Activated CD8-positive, alpha-beta memory T cell treated with anti-CD3 and anti-CD28 coated beads, Interleukin-2, amount 50 U/mL, for 48 hours (primary cell): Measurements from ENCODE around the gene ABCD4.
A peak's percentile ranks its signal among the peaks of the same experiment; 100 is the strongest.

ENCODE experiments used
- DNase-seq: peaks from one replicate; pipeline ENCODE4 v3.0.0-alpha.2; 2020

ABCD4 gene

GRCh38 chr14:74257941-74258763 is 44.6 kb downstream of the ABCD4 start:
- DNase-seq, result no peak

- peak; percentile 88 for DNase-seq
Measured at GRCh38 chr14:74257078-74257940, 45.4 kb downstream of the ABCD4 start.

GRCh38 chr14:74255281-74255680 is 47.5 kb downstream of the ABCD4 start:
- no peak for DNase-seq

GRCh38 chr14:74249433-74250375 is 53.0 kb downstream of the ABCD4 start:
- DNase-seq, result no peak

- no peak for DNase-seq
Measured at GRCh38 chr14:74248017-74248416, 54.7 kb downstream of the ABCD4 start.

- DNase-seq, result no peak
Measured at GRCh38 chr14:74246542-74246941, 56.2 kb downstream of the ABCD4 start.

GRCh38 chr14:74245292-74245691 is 57.4 kb downstream of the ABCD4 start:
- no peak for DNase-seq

GRCh38 chr14:74244115-74244514 is 58.6 kb downstream of the ABCD4 start:
- DNase-seq, result no peak

GRCh38 chr14:74243051-74243450 is 59.7 kb downstream of the ABCD4 start:
- no peak for DNase-seq

- DNase-seq, result no peak
Measured at GRCh38 chr14:74242780-74243042, 60.0 kb downstream of the ABCD4 start.

- no peak for DNase-seq
Measured at GRCh38 chr14:74242021-74242779, 60.5 kb downstream of the ABCD4 start.

GRCh38 chr14:74241652-74242017 is 61.1 kb downstream of the ABCD4 start:
- no peak for DNase-seq

- no peak for DNase-seq
Measured at GRCh38 chr14:74240794-74241651, 61.7 kb downstream of the ABCD4 start.

GRCh38 chr14:74239848-74240793 is 62.6 kb downstream of the ABCD4 start:
- DNase-seq, result no peak

- no peak for DNase-seq
Measured at GRCh38 chr14:74238974-74239847, 63.5 kb downstream of the ABCD4 start, which contains the start of gene VSX2. VSX2 (plus strand) TSS chr14:74239449; CDS start chr14:74239562, 113 bp downstream.

GRCh38 chr14:74237441-74237840 is 65.3 kb downstream of the ABCD4 start:
- no peak for DNase-seq
